NCI-H82 (cell line): Measurements from ENCODE around the gene RNF213.

Source experiments
- DNase-seq: peaks from one replicate; lab custom pipeline; 2025; lab: John Stamatoyannopoulos, UW

The RNF213 gene

GRCh38 chr17:80260791-80261158 is at the start of gene RNF213:
Gene RNF213, plus strand, starts transcription at chr17:80260852. Its CDS starts 2,830 bp downstream, at chr17:80263682.
- peak; percentile 79 for DNase-seq

GRCh38 chr17:80212109-80212508 is 48.5 kb upstream of the RNF213 start:
- no peak for DNase-seq

DNA sequence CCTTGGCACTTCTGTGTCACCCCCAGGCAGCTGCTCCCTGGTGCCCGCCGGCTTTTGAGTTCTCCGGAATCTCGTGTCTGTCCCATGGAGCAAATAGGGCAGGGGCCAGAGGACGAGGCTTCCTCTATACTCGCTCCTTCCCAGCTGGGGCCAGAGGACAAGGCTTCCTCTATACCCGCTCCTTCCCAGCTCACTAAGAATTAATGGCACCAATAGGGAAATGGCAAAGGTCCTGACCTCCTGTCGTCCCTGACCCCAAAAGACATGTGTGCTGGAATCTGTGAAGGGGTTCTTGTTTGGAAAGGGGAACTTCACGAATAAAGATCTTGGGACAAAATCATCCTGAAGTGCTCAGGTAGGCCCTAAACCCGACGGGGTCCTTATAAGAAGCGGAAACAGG is 48.1 kb upstream of the RNF213 start:
- DNase-seq, result no peak

DNA sequence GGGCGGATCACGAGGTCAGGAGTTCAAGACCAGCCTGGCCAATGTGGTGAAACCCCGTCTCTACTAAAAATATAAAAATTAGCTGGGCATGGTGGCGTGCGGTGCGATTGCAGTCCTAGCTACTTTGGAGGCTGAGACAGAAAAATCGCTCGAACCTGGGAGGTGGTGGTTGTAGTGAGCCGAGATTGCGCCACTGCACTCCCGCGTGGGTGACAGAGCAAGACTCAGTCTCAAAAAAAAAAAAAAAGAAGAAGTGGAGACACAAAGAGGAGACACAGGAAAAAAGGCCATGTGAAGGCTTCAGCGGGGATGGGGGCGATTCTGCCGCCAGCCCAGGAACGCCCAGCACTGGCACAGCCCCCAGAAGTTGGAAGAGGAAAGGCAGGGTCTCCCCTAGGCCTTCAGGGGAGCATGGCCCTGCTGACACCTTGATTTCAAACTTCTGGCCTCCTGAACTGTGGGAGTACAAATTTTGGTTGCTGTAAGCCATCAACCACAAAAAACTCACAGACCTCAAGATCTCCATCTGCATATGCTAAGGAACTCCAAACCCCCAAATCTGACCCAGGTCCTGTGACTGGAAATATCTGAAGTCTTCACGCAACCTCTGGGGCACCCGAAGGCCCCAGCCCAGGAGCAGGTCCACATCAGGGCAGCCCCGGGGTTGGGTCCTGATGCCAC is 47.5 kb upstream of the RNF213 start:
- no peak for DNase-seq

DNA sequence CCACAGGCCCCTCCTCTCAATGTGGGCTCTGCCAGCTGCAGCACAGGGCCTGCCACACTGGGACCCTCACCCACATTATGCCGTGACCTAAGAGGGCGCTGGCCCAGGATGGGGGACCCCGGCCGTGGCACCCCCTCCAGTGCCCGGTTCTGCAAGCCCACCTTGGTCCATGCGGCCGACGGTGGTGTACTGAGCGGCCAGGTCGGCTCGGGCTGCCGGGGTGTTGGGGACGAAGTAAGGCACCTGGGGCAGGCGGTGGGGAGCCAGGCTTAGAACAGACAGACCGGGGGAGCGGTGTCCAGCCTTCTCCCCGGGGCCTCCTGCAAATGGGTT is 47.0 kb upstream of the RNF213 start:
- DNase-seq, result no peak

GRCh38 chr17:80214012-80214877 is 46.4 kb upstream of the RNF213 start:
- no peak for DNase-seq

DNA sequence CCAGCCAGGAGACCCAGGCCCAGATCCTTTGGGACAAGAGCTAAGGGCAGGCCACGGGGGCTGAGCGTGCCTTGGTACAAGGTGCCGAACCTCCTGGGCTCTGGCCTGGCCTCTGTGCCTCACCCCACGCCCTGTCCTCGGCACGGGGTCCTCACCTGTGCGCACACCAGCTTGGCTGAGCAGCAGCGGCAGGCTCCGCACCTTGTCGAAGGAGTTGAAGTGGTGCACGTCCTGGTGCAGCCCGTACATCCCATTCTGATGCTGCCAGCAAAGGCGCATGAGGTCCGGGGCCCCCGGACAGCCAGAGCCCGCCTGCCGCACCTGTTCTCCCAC is 45.8 kb upstream of the RNF213 start:
- DNase-seq, result no peak

DNA sequence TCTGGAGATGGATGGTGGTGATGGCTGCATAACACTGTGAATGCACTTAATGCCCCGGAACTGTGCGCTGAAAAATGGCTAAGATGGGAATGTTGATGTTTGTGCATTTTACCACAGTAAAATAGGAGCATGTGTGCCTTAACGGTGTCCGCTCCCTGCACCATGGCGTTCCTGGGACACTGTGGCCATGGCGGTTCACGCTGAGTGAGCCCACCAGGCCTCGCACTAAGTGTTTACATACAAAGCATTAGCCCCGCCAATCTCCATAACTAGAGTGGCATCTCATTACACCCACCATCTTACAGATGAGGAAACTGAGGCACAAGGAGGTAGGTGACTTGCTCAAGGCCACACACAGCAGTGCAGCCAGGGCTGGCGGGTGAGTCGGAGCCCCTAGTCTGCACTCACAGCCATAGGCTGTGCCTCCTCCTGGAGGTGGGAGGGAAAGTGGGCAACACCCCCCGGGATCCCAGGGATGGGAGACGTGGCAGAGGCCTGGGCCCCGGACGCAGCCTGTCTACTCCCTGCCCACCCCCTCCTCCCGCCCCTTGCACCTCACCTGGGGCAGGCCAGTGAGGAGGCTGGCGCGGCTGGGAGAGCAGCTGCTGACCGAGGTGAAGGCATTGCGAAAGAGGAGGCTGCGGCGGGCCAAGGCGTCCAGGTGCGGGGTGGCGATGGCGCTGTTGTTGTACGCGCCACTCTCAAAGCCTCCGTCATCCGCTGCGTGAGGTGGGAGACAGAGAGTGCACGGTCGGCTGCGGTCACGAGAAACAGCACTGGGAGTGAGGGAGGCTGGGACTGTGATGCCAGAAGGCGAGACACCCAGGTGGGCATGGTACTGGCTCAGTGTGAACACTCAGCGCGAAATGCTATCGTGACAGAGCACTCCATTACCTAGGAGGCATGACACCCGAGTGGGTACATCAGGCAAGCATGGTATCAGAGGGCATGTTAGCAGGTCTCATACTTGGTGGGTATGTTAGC is 43.9 kb upstream of the RNF213 start:
- DNase-seq, result no peak

GRCh38 chr17:80217703-80218362 is 42.8 kb upstream of the RNF213 start:
- DNase-seq, result no peak

GRCh38 chr17:80218391-80218790 is 42.3 kb upstream of the RNF213 start:
- DNase-seq, result no peak

GRCh38 chr17:80219013-80219762 is 41.5 kb upstream of the RNF213 start:
- DNase-seq, result peak; percentile 75

GRCh38 chr17:80219763-80220053 is 40.9 kb upstream of the RNF213 start:
- no peak for DNase-seq

DNA sequence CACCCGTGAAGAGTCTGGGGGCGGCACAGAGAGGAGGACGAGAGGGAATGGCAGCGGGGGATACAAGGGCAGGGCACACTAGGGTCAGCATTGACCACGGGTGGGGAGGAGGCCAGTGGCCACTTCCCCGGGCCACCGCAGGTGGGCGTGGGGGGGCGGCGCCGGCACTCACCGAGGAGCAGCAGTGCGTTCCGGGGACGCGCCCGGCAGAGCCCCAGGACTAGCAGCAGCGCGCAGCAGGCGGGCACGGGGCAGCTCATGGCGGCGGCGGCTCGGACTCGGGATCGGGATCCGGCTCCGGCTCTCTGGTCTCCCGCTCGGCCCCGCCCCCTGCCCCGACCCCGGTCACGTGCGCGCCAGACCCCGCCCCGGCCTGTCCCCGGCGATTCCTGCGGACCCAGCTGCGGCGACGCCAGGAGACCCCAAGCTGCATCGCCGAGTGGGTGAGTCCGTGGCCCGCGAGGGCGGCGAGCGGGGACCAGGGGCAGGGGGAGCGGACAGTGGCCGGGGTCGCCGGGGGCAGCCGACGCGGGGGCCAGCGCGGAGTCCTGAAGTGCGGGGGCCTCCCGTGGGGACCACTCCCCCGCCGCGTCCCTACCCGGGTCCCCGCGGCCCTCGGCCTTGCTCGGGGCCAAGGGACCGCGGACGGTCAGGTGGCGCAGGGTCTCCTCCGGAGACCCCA is 40.5 kb upstream of the RNF213 start, which contains the start of the genes SGSH and SLC26A11:
TSS of gene SGSH (minus strand) at position 280 of the 682 bp plus-strand sequence. CDS start at position 260, 20 bp downstream.
TSS of gene SLC26A11 (plus strand) at position 374 of the 682 bp plus-strand sequence. CDS start 1,134 bp downstream, outside the sequence.
- peak; percentile 86 for DNase-seq

DNA sequence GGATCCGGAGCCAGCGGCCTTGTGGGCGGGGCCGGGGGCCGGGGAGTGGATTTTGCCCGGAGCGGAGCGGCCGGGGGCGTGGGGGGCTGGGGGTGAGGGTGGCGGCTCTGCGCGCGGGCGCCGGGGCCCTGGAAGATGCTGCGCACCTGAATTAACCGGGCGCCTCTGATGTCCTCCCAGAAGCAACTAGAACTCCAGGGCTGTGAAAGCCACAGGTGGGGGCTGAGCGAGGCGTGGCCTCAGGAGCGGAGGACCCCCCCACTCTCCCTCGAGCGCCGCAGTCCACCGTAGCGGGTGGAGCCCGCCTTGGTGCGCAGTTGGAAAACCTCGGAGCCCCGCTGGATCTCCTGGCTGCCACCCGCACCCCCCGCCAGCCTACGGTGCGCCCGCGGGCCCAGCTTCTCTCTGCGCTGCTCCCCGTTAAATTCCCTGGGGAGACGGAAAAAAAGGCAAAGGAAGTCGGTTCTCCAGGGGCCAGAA is 39.9 kb upstream of the RNF213 start:
- DNase-seq, result peak; percentile 45

DNA sequence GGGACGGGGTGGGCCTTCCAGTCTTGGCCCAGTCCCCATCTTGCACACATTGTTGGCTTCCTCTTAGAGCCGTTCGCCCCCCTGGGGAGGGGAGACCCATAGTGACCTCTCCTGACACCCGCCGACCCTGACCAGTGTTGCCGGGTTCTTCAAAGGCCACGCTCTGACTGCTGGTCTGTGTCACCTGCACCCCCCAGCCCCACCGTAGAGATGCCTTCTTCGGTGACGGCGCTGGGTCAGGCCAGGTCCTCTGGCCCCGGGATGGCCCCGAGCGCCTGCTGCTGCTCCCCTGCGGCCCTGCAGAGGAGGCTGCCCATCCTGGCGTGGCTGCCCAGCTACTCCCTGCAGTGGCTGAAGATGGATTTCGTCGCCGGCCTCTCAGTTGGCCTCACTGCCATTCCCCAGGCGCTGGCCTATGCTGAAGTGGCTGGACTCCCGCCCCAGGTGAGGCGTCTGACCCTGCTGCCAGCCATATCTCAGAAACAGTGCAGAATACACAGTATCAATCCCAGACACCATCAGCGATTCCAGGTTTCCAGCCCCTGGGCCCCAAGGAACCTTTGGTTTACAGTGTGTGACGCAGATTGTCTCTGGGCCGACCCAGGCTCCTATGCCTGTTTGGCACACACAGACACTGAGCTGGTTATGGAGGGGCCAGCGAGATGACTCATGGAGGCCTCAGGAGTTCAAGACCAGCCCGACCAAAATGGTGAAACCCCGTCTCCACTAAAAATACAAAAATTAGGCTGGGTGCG is 39.1 kb upstream of the RNF213 start:
- DNase-seq, result no peak

- no peak for DNase-seq
Observed at GRCh38 chr17:80222376-80223141, 38.1 kb upstream of the RNF213 start.

GRCh38 chr17:80223142-80223815 is 37.4 kb upstream of the RNF213 start:
- DNase-seq, result no peak

DNA sequence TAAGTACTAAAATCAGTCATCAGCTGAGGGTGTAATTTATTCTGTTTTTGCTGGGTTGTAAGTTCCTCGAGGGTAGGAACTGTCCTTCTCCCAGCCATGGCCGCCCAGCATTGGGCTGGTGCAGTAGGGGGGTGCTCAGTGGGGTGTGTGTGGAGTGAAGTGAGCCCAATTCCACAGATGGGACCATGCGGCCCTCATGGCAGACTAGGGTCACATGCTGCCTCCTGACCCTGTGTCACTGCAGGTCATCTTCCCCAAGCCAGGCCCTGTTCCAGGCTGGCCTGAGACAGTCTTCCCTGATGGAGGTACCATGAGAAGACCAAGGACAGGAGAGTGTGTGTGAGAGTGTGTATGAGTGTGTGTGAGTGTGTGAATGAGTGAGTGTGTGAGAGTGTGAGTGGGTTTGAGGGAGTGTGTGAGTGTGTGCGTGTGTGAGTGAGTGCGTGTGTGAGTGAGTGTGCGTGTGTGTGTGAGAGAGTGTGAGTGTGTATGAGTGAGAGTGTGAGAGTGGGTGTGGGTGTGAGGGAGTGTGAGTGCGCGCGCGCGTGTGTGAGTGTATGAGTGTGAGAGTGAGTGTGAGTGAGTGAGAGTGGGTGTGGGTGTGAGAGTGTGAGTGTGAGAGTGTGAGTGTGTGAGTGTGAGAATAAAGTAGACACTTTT is 36.7 kb upstream of the RNF213 start:
- no peak for DNase-seq
